Lung (tissue), 12 donors: ENCODE measurements around the gene MTMR1. TPM values are rescaled to one million over a fixed set of nuclear protein-coding genes. Genes with fewer than 3 reads are reported as not detected.

Source experiments
- ATAC-seq: fragments of 200-7000 bp; cut with Tn5 transposase; one replicate; pipeline ENCODE4 v1.9.1; 2020; ENCODE audit warnings: moderate number of reproducible peaks; ENCODE audit not compliant: insufficient read depth, low FRiP score
- DNase-seq, 3 donors: peaks; one replicate each; pipeline ENCODE4 v3.0.0-alpha.2; 2013 to 2017
- H3K27ac ChIP-seq, 2 donors: one replicate each; pipeline ENCODE4 v1.5.1; 2013; ENCODE audit warnings: mild to moderate bottlenecking in 2 of 2, moderate library complexity in 2 of 2, control low read depth in 1 of 2, inconsistent platforms in 1 of 2, low read depth in 1 of 2, low read length in 1 of 2
- H3K27me3 ChIP-seq, 3 donors: one replicate each; pipeline ENCODE4 v1.5.1; 2013; ENCODE audit warnings: low read length in 2 of 3; ENCODE audit not compliant: control insufficient read depth in 3 of 3, insufficient read depth in 3 of 3
- H3K36me3 ChIP-seq, 4 donors: one replicate each; pipeline ENCODE4 v1.5.1; 2013; ENCODE audit warnings: low read length in 4 of 4, mild to moderate bottlenecking in 1 of 4, moderate library complexity in 1 of 4; ENCODE audit not compliant: control insufficient read depth in 4 of 4, insufficient read depth in 4 of 4
- H3K4me1 ChIP-seq, 5 donors: one replicate each; pipeline ENCODE4 v1.5.1; 2013; ENCODE audit warnings: low read length in 5 of 5, mild to moderate bottlenecking in 2 of 5, moderate library complexity in 1 of 5; ENCODE audit not compliant: control insufficient read depth in 5 of 5, insufficient read depth in 5 of 5
- H3K4me3 ChIP-seq: one replicate; pipeline ENCODE4 v1.5.1; 2013; ENCODE audit warnings: mild to moderate bottlenecking, control low read depth, moderate library complexity
- H3K9ac ChIP-seq, 2 donors: one replicate each; pipeline ENCODE4 v1.5.1; 2013; ENCODE audit warnings: low read length in 2 of 2, control low read depth in 1 of 2; ENCODE audit not compliant: insufficient read depth in 1 of 2
- H3K9me3 ChIP-seq, 4 donors: one replicate each; pipeline ENCODE4 v1.5.1; 2013; ENCODE audit warnings: low read length in 3 of 4, mild to moderate bottlenecking in 1 of 4, moderate library complexity in 1 of 4; ENCODE audit not compliant: control insufficient read depth in 4 of 4, insufficient read depth in 3 of 4
- WGBS, 2 donors: extraction: QIAGEN DNeasy Blood & Tissue Kit; methylation state at CpG; one replicate each; pipeline ENCODE4 v1.1.7; 2013; 5-methylcytosine and 5-hydroxymethylcytosine counted together
- polyA plus RNA-seq, 2 donors: library from polyadenylated mRNA; stranded (reverse); fragments of 200-250 nt; gene quantifications; one replicate each; pipeline ENCODE4 v1.2.1, GENCODE V29; 2013
- total RNA-seq, 2 donors: library from RNA; depleted of rRNA in 1 of 2; stranded (reverse); fragments of >200 nt in 1 of 2; gene quantifications; one replicate each; pipeline ENCODE4 v1.2.1, GENCODE V29; 2014 to 2021
- TF ChIP-seq, protein P1 (sequence below): IDR thresholded peaks from 2 replicates; pipeline ENCODE4 v1.5.1; 2012; ENCODE audit warnings: mild to moderate bottlenecking; ENCODE audit errors: control extremely low read depth, extremely low read depth
- donor health status: control.
- donor health status: control.
- donor health status: Bipolar disorder and iron deficiency.
- donor health status: healthy.
- donor health status: DM: yes; HTN: yes; CAD: no.

Gene MTMR1
- total and polyA plus RNA-seq, 4 donors: 10.0 to 37.6 (median 15.9) TPM

- 69 to 70% methylated on average over 8 of the region's 8 CpGs for WGBS, 2 donors
- H3K9ac ChIP-seq: no peak overlapping the region
- H3K9me3 ChIP-seq: no peaks in the 10 kb centered on the region
- no peak overlapping the region for H3K4me3 ChIP-seq
- ATAC-seq (peak; percentile 34), DNase-seq (no peak)
- H3K4me1 ChIP-seq: no peaks in the 10 kb centered on the region
- TF ChIP-seq, protein P1, sequence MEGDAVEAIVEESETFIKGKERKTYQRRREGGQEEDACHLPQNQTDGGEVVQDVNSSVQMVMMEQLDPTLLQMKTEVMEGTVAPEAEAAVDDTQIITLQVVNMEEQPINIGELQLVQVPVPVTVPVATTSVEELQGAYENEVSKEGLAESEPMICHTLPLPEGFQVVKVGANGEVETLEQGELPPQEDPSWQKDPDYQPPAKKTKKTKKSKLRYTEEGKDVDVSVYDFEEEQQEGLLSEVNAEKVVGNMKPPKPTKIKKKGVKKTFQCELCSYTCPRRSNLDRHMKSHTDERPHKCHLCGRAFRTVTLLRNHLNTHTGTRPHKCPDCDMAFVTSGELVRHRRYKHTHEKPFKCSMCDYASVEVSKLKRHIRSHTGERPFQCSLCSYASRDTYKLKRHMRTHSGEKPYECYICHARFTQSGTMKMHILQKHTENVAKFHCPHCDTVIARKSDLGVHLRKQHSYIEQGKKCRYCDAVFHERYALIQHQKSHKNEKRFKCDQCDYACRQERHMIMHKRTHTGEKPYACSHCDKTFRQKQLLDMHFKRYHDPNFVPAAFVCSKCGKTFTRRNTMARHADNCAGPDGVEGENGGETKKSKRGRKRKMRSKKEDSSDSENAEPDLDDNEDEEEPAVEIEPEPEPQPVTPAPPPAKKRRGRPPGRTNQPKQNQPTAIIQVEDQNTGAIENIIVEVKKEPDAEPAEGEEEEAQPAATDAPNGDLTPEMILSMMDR: no peak
- H3K27me3 ChIP-seq: no peaks in the 10 kb centered on the region
- peaks cover 0 to 4% (median 1%) of the 10 kb centered on the region in 4 donors for H3K36me3 ChIP-seq
- no peak overlapping the region for H3K27ac ChIP-seq
Observed at GRCh38 chrX:150779385-150779784, 86.2 kb downstream of the MTMR1 start.

DNA sequence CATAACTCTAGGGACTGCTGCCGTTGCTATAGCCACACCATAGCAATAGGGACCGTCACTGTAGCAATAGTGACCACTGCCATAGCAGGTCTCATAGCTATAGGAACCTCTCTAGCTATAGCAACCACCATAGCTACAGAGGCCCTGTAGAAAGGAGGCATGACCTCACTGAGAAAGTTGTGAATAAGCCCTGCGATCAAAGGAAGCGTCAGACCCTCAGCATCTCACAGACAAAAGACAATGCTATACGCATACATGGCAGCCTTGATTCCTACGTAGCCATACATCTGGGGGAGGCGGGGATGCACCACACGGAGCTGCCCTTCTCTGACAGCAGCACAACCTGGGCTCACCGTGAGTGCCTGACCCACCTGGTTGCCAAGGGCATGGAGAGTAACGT lies 88.5 kb downstream of the MTMR1 start:
- TF ChIP-seq, protein P1: no peak
- Histone ChIP-seq H3K36me3 (peaks cover 0 to 4% (median 0%) of the 10 kb centered on the region in 4 donors), H3K9ac (no peak overlapping the region), H3K4me1 (no peaks in the 10 kb centered on the region), H3K27me3 (no peaks in the 10 kb centered on the region), H3K27ac (no peak overlapping the region), H3K4me3 (no peak overlapping the region), H3K9me3 (no peaks in the 10 kb centered on the region)
- WGBS, 2 donors: 84 to 98% methylated on average over 10 of the region's 10 CpGs
- no peak for ATAC-seq
- no peak for DNase-seq

- no peak for DNase-seq
Observed at GRCh38 chrX:150790021-150790420, 96.8 kb downstream of the MTMR1 start.

More at GRCh38 chrX:150790021-150790420, 96.8 kb downstream of the MTMR1 start:
- no peak overlapping the region for H3K4me3 ChIP-seq
- TF ChIP-seq, protein P1: no peak
- no peaks in the 10 kb centered on the region for H3K27me3 ChIP-seq
- no peak overlapping the region for H3K9ac ChIP-seq
- no peaks in the 10 kb centered on the region for H3K4me1 ChIP-seq
- H3K9me3 ChIP-seq: no peaks in the 10 kb centered on the region
- H3K36me3 ChIP-seq: peaks cover 0 to 9% (median 4%) of the 10 kb centered on the region in 4 donors
- no peak for ATAC-seq
- no peak overlapping the region for H3K27ac ChIP-seq
- 91 to 100% methylated on average over 1 of the region's 1 CpG for WGBS, 2 donors
